IPS-11a (cell line): ENCODE measurements around the gene SGK1.
"Not testable (repeated sequence)": the region's sequence is repeated elsewhere in the genome, so short reads cannot be mapped to it uniquely, and the experiment has no call there.

Experiments used
- H3K4me3 ChIP-seq: one replicate; pipeline ENCODE4 v1.5.1; 2013; ENCODE audit warnings: low read depth, low read length, control low read depth

The SGK1 gene

GRCh38 chr6:134230087-134230700 is 87.7 kb downstream of the SGK1 start:
- no peak overlapping the region for H3K4me3 ChIP-seq

GRCh38 chr6:134229520-134229919 is 88.4 kb downstream of the SGK1 start:
- no peak overlapping the region for H3K4me3 ChIP-seq

GRCh38 chr6:134223796-134224420 is 94.0 kb downstream of the SGK1 start:
- H3K4me3 ChIP-seq: no peak overlapping the region

GRCh38 chr6:134221250-134221649 is 96.7 kb downstream of the SGK1 start:
- no peak overlapping the region for H3K4me3 ChIP-seq

GRCh38 chr6:134217798-134218140 is 100.1 kb downstream of the SGK1 start:
- H3K4me3 ChIP-seq: no peak overlapping the region

GRCh38 chr6:134217105-134217797 is 100.7 kb downstream of the SGK1 start:
- no peak overlapping the region for H3K4me3 ChIP-seq

GRCh38 chr6:134216301-134217010 is 101.5 kb downstream of the SGK1 start:
- H3K4me3 ChIP-seq: no peak overlapping the region

- H3K4me3 ChIP-seq: not testable (repeated sequence)
Measured at GRCh38 chr6:134213410-134213809, 104.5 kb downstream of the SGK1 start.

- H3K4me3 ChIP-seq: no peak overlapping the region
Measured at GRCh38 chr6:134211297-134211696, 106.6 kb downstream of the SGK1 start.

- no peak overlapping the region for H3K4me3 ChIP-seq
Measured at GRCh38 chr6:134207421-134207820, 110.5 kb downstream of the SGK1 start.

GRCh38 chr6:134205366-134205765 is 112.5 kb downstream of the SGK1 start:
- H3K4me3 ChIP-seq: no peak overlapping the region

- not testable (repeated sequence) for H3K4me3 ChIP-seq
Measured at GRCh38 chr6:134204759-134205158, 113.2 kb downstream of the SGK1 start.

GRCh38 chr6:134204031-134204430 is 113.9 kb downstream of the SGK1 start:
- H3K4me3 ChIP-seq: no peak overlapping the region

GRCh38 chr6:134201716-134202115 is 116.2 kb downstream of the SGK1 start:
- H3K4me3 ChIP-seq: no peak overlapping the region

- H3K4me3 ChIP-seq: no peak overlapping the region
Measured at GRCh38 chr6:134199848-134200606, 117.9 kb downstream of the SGK1 start.

GRCh38 chr6:134198093-134198492 is 119.8 kb downstream of the SGK1 start:
- no peak overlapping the region for H3K4me3 ChIP-seq

GRCh38 chr6:134197685-134198084 is 120.2 kb downstream of the SGK1 start:
- not testable (repeated sequence) for H3K4me3 ChIP-seq

GRCh38 chr6:134196568-134197193 is 121.2 kb downstream of the SGK1 start:
- no peak overlapping the region for H3K4me3 ChIP-seq

GRCh38 chr6:134195985-134196384 is 121.9 kb downstream of the SGK1 start:
- no peak overlapping the region for H3K4me3 ChIP-seq

GRCh38 chr6:134195164-134195906 is 122.6 kb downstream of the SGK1 start:
- H3K4me3 ChIP-seq: no peak overlapping the region
